Retinal pigment epithelial cell (primary cell): ENCODE measurements around the gene IL34.

Source experiments
- DNase-seq: peaks from one replicate; pipeline ENCODE4 v3.0.0-alpha.2; 2010; ENCODE audit warnings: low read depth
- H3K4me3 ChIP-seq: 2 replicates; pipeline ENCODE4 v1.5.1; 2011; ENCODE audit warnings: mild to moderate bottlenecking, low read length, control low read depth, moderate library complexity
- TF ChIP-seq, protein P1 (sequence below): conservative IDR thresholded peaks from 2 replicates; pipeline ENCODE4 v1.5.1; 2011; ENCODE audit warnings: low read depth, low read length, control low read depth, inconsistent platforms

Gene IL34

DNA sequence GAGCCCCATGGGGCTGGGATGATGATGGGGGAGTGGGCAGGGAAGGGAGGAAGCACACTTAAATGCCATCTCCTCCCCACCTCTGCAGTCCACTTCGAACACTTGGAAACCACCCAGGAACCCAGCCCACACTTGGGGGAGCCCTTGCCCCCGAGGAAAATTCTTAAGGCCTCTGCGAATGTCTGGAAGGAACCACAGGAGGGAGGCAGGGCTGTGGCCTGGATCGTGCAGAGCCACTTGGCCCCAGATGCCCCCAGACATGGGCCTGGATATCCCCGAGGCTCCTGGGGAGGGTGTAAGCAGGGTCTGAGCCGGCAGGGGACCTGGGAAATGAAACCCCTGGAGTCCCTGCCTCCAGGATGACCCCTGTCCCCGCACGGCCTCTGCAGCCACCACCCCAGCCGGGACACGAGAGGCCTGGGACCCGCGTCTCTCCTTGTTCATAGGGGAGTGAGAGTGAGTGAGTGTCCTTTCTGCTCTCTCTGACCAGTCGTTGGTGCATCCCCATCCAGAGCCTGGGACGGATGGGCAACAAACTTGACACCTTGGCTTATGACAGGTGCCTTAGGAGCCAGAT is 51.3 kb downstream of the IL34 start:
- DNase-seq: no peak
- TF ChIP-seq, protein P1, sequence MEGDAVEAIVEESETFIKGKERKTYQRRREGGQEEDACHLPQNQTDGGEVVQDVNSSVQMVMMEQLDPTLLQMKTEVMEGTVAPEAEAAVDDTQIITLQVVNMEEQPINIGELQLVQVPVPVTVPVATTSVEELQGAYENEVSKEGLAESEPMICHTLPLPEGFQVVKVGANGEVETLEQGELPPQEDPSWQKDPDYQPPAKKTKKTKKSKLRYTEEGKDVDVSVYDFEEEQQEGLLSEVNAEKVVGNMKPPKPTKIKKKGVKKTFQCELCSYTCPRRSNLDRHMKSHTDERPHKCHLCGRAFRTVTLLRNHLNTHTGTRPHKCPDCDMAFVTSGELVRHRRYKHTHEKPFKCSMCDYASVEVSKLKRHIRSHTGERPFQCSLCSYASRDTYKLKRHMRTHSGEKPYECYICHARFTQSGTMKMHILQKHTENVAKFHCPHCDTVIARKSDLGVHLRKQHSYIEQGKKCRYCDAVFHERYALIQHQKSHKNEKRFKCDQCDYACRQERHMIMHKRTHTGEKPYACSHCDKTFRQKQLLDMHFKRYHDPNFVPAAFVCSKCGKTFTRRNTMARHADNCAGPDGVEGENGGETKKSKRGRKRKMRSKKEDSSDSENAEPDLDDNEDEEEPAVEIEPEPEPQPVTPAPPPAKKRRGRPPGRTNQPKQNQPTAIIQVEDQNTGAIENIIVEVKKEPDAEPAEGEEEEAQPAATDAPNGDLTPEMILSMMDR: no peak
- H3K4me3 ChIP-seq: no peak overlapping the region

DNA sequence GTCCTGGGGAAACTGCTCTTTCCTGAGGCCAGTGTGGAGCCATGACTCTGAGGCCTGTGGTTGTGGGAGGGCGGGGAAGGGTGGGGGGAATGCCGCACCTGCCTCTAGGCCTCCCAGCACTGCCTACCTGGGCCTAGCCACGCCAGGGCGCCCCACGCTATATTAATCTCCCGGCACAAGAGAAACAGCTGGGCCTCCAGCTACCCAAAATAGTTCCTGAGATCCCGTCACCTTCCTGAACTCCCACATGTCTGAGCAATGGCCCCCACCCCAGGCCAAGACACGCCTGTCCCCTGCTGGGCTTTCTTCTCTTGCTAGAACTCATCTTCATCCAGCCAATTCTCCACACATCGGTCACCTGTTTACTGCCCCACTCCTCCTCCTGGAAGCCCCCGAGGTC is 52.5 kb downstream of the IL34 start:
- TF ChIP-seq, protein P1: no peak
- no peak overlapping the region for H3K4me3 ChIP-seq
- no peak for DNase-seq

DNA sequence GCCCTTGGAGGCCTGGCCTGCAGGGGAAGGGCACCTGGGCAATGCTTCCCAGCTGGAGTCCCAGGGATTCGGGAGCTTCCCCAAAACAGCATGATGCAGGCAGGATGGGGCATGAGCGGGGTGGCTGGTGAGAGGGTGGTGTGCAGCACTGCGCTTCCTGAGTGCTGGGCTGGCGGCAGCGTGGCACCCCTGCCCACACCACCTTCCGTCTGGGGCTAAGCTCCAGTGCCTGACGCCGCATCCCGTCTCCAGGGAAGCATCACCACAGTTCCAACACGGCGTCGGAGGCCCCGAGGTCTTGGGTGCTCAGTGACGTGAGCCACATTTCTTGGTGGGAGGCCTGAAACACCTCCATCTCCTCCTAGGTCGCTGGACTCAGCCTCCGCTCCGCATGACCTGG is 53.3 kb downstream of the IL34 start:
- TF ChIP-seq, protein P1: no peak
- DNase-seq: no peak
- no peak overlapping the region for H3K4me3 ChIP-seq

DNA sequence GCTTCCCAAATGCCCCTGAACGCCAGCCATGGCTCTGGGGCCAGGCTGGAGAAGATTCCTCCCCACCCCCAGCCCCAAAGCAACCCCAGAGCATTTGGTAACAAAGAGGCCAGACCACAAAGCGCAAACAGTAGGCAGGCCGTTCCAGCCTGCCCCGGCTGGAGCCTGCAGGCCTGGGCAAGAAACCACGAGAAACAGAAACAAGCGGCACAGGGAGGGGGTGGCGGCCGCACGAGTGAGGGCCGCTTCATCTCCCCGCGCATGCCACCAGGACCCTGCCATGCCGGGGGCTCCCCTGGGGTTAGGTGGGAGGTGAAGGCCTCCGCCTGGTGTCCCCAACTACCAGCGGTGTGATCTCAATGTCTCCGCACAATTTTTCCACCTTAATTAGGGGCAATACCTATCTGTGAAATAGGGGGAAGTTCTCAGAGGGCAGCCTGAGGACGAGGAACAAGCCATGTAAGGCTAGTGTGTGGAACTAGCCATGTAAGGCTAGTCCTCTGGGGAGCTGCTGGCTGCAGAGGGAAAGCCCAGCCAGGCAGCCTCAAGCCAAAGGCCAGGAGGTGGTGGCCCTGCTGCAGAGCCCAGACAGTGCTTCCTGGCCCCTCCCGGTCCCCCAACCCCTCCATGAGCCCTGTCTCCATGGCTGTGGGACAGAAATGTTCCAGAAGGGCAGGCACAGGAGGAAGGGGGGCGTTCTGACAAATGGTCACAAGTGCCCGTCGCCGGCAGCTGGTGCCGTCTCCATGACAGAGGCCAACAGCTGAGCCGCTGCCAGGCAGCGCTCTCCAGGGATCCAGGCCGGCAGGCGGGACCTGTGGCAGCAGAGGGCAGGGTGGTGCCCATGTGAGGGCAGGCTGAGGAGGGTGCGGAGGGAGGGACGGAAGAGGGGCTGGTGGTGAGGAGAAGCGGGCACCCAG is 54.0 kb downstream of the IL34 start:
- H3K4me3 ChIP-seq: no peak overlapping the region
- TF ChIP-seq, protein P1: no peak
- peak; percentile 54 for DNase-seq

DNA sequence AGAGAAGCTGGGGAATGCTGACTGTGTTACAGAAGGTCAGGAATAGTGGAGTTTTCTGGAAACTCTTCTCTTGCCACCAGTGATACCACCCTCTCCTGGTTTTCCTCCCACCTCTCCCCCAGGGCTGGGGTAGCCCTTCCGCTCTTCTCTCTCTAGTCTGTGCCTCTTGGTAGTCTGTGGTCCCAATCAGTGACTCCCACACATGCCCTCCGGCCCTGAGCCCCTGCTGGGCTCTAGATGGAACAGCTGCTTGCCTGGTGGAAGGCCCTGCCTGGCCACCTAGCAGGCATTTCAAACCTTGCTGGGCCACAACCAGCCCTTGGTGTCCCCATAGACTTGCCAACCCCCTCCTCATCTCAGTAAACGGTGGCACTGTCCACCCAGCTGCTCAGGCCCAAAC is 54.7 kb downstream of the IL34 start:
- DNase-seq: no peak

DNA sequence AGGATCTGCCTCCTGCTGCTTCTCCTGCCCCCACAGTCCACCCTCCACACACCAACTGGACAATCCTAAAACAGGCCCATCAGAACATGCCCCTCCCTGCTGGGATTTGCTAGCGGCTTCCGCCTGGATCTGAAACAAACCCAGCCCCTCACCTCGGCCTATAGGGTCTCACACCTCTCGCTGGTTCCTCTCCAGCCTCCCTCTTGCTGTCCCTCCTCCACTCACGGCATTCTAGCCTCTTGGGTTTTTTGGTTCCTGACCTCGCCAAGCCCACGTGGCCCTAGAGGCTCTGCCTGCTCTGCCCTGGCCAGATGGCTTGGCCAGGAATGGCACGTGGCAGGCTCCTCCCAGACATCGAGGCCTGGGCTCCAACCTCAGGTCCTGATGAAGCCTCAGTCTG is 55.2 kb downstream of the IL34 start:
- no peak overlapping the region for H3K4me3 ChIP-seq
- DNase-seq: no peak
- TF ChIP-seq, protein P1: no peak

More for the DNA sequence above, 54.7 kb downstream of the IL34 start:
- no peak overlapping the region for H3K4me3 ChIP-seq
- TF ChIP-seq, protein P1: no peak

DNA sequence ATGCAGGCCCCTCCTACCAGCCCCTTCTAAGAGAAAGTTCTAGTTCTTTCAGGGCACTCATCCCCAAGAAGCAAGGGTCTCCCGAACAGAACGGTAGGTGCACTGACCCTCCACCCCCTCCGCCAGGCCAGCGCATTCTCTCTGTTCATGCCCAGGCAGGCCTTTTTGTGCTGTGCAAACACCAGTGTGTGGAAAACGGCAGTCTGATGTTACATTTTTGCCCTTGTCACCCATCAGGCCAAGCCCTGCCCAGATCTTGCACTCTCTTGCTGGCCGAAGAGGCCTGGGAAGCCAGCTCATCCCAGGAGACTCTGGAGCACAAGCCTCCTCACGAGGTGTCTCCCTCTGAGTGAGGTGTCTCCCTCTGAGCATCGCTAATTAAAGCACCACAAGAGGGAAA is 55.6 kb downstream of the IL34 start:
- H3K4me3 ChIP-seq: no peak overlapping the region
- TF ChIP-seq, protein P1: no peak
- DNase-seq: no peak
